Measurements from ENCODE around the gene XRCC6. TPM values are rescaled to one million over a fixed set of nuclear protein-coding genes. Genes with fewer than 3 reads are reported as not detected.
"Not testable (repeated sequence)": the region's sequence is repeated elsewhere in the genome, so short reads cannot be mapped to it uniquely, and the experiment has no call there.

Gene XRCC6
- total and polyA plus RNA-seq, 10 donors: 93.6 to 183 (median 152) TPM

- peak; percentile 77 for DNase-seq
- intact Hi-C loops (cut with DNase I; ENCODE audit: low total_unique reads): not testable (repeated sequence)
Observed at GRCh38 chr22:41593336-41593960, 27.6 kb upstream of the XRCC6 start.

DNA sequence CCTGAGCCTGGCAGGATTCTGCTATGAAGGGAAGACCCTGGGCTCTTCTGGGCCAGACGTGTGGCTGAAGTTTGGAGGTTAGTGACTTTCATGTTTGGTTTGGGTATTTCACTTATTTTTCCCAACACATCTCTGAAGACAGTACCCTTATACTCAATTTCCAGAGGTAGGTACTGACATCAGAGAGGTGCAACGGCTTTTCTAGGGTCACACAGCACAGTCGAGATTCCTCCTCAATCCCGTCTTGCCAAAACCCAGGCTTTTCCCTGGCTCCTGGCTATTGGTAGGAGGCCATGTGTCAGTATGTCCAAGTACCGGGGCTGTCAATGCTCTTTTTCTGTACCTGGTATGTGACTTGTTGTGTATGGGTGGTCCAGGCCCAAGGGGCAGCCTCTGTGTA lies 25.4 kb upstream of the XRCC6 start:
- peak; percentile 25 for DNase-seq
- Histone ChIP-seq H3K4me3 (no peak overlapping the region), H3K27me3 (replicated peaks in 1 of 7) (no peaks in the 10 kb centered on the region), H3K27ac (no peak overlapping the region), H3K36me3 (peaks cover 0 to 26% (median 10%) of the 10 kb centered on the region in 6 donors), H3K9me3 (no peaks in the 10 kb centered on the region), H3K4me1 (peaks cover 0 to 9% (median under 1%) of the 10 kb centered on the region in 6 donors)
- intact Hi-C loops (cut with DNase I; ENCODE audit: low total_unique reads): no loop called here
- WGBS, 5 donors: 85 to 95% (median 91%) methylated on average over 5 of the region's 5 CpGs
- TF ChIP-seq, protein P1, sequence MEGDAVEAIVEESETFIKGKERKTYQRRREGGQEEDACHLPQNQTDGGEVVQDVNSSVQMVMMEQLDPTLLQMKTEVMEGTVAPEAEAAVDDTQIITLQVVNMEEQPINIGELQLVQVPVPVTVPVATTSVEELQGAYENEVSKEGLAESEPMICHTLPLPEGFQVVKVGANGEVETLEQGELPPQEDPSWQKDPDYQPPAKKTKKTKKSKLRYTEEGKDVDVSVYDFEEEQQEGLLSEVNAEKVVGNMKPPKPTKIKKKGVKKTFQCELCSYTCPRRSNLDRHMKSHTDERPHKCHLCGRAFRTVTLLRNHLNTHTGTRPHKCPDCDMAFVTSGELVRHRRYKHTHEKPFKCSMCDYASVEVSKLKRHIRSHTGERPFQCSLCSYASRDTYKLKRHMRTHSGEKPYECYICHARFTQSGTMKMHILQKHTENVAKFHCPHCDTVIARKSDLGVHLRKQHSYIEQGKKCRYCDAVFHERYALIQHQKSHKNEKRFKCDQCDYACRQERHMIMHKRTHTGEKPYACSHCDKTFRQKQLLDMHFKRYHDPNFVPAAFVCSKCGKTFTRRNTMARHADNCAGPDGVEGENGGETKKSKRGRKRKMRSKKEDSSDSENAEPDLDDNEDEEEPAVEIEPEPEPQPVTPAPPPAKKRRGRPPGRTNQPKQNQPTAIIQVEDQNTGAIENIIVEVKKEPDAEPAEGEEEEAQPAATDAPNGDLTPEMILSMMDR (IDR thresholded peaks at IDR 0.05 in 8 of 11, conservative IDR thresholded peaks at IDR 0.05 in 3 of 11): no peak
- TF ChIP-seq POLR2A (IDR thresholded peaks at IDR 0.05) (no peak), POLR2AphosphoS5 (IDR thresholded peaks at IDR 0.05) (no peak)

More at GRCh38 chr22:41593336-41593960, 27.6 kb upstream of the XRCC6 start:
- not testable (repeated sequence) for H3K27ac ChIP-seq; H3K9me3 ChIP-seq; H3K36me3 ChIP-seq; H3K27me3 ChIP-seq (replicated peaks in 1 of 7); H3K4me3 ChIP-seq
- 94 to 98% (median 97%) methylated on average over 27 to 51 of the region's 51 CpGs for WGBS, 5 donors
- H3K4me1 ChIP-seq: peaks cover 9 to 27% (median 16%) of the 10 kb centered on the region in 6 donors
- peak in 1 of 3 donors; percentile 14 for TF ChIP-seq POLR2AphosphoS5 (IDR thresholded peaks at IDR 0.05)

- Histone ChIP-seq H3K36me3 (peaks cover 0 to 39% (median 18%) of the 10 kb centered on the region in 6 donors), H3K27ac (no peak overlapping the region), H3K4me3 (no peak overlapping the region), H3K27me3 (replicated peaks in 1 of 7) (no peaks in the 10 kb centered on the region), H3K9me3 (no peaks in the 10 kb centered on the region), H3K4me1 (peaks cover 0 to 5% (median 0%) of the 10 kb centered on the region in 6 donors)
- intact Hi-C loops (cut with DNase I; ENCODE audit: low total_unique reads): no loop called here
- 54 to 71% (median 62%) methylated on average over 7 to 13 of the region's 13 CpGs for WGBS, 5 donors
- TF ChIP-seq POLR2A (IDR thresholded peaks at IDR 0.05): no peak
- TF ChIP-seq, protein P1 (IDR thresholded peaks at IDR 0.05 in 8 of 11, conservative IDR thresholded peaks at IDR 0.05 in 3 of 11): peak; percentile 21 to 78 (median 63)
- TF ChIP-seq POLR2AphosphoS5 (IDR thresholded peaks at IDR 0.05): peak in 2 of 3 donors; percentile 58 to 70
- DNase-seq: peak; percentile 79
Observed at GRCh38 chr22:41596776-41597634, 24.1 kb upstream of the XRCC6 start.

GRCh38 chr22:41597635-41597953 lies 23.5 kb upstream of the XRCC6 start:
- TF ChIP-seq, protein P1 (IDR thresholded peaks at IDR 0.05 in 8 of 11, conservative IDR thresholded peaks at IDR 0.05 in 3 of 11): peak in 2 of 11 experiments; percentile 5 to 26
- TF ChIP-seq POLR2A (IDR thresholded peaks at IDR 0.05): no peak
- no peak overlapping the region for H3K4me3 ChIP-seq
- peaks cover 0 to 45% (median 23%) of the 10 kb centered on the region in 6 donors for H3K36me3 ChIP-seq
- H3K27me3 ChIP-seq (replicated peaks in 1 of 7): no peaks in the 10 kb centered on the region
- no peak for DNase-seq
- 78 to 90% (median 88%) methylated on average over 2 of the region's 2 CpGs for WGBS, 5 donors
- H3K4me1 ChIP-seq: peaks cover 0 to 5% (median 0%) of the 10 kb centered on the region in 6 donors
- no peak overlapping the region for H3K27ac ChIP-seq
- intact Hi-C loops (cut with DNase I; ENCODE audit: low total_unique reads): no loop called here
- H3K9me3 ChIP-seq: no peaks in the 10 kb centered on the region
